DND-41 (cell line): ENCODE results near the gene SELE.

ENCODE experiments used
- ATAC-seq: fragments of 200-7000 bp; cut with Tn5 transposase; 3 replicates; pipeline ENCODE4 v1.9.1; 2021; ENCODE audit warnings: low read depth; ENCODE audit not compliant: insufficient read depth
- DNase-seq: peaks from one replicate; pipeline ENCODE4 v3.0.0-alpha.2; 2020
- H2AFZ ChIP-seq: 2 replicates; pipeline ENCODE4 v1.6.0; 2012; ENCODE audit warnings: low read depth, low read length
- H3K27ac ChIP-seq: 2 replicates; pipeline ENCODE4 v1.5.1; 2012; ENCODE audit warnings: low read length, inconsistent platforms
- H3K27me3 ChIP-seq: fragments of 200-600 bp; sonication (generic); 2 replicates; pipeline ENCODE4 v1.6.0; 2012; ENCODE audit warnings: low read length, mild to moderate bottlenecking, inconsistent platforms; ENCODE audit not compliant: insufficient read depth, poor library complexity
- H3K36me3 ChIP-seq: 2 replicates; pipeline ENCODE4 v1.5.1; 2012; ENCODE audit warnings: low read length, inconsistent platforms; ENCODE audit not compliant: insufficient read depth
- H3K4me1 ChIP-seq: 2 replicates; pipeline ENCODE4 v1.5.1; 2012; ENCODE audit warnings: mild to moderate bottlenecking, low read length; ENCODE audit not compliant: insufficient read depth
- H3K4me2 ChIP-seq: 2 replicates; pipeline ENCODE4 v1.6.0; 2012; ENCODE audit warnings: mild to moderate bottlenecking, moderate library complexity, low read length, inconsistent platforms; ENCODE audit not compliant: insufficient read depth
- H3K4me3 ChIP-seq, 2 experiments: fragments of 200-600 bp in 1 of 2; shearing (Covaris generic) in 1 of 2; 2 replicates each; pipeline ENCODE4 v1.5.1; 2012 to 2016; ENCODE audit warnings: inconsistent platforms in 2 of 2, low read length in 2 of 2, mild to moderate bottlenecking in 2 of 2, low read depth in 1 of 2, moderate library complexity in 1 of 2
- H3K79me2 ChIP-seq: 2 replicates; pipeline ENCODE4 v1.6.0; 2012; ENCODE audit warnings: low read length, inconsistent platforms; ENCODE audit not compliant: insufficient read depth
- H3K9ac ChIP-seq: 2 replicates; pipeline ENCODE4 v1.6.0; 2012; ENCODE audit warnings: low read depth, mild to moderate bottlenecking, inconsistent platforms, low read length, moderate library complexity
- H3K9me3 ChIP-seq: 2 replicates; pipeline ENCODE4 v1.5.1; 2012; ENCODE audit warnings: low read length, moderate library complexity, mild to moderate bottlenecking, inconsistent platforms; ENCODE audit not compliant: insufficient read depth, severe bottlenecking
- H4K20me1 ChIP-seq: 2 replicates; pipeline ENCODE4 v1.6.0; 2012; ENCODE audit warnings: low read length; ENCODE audit not compliant: insufficient read depth
- EZH2 ChIP-seq: IDR thresholded peaks from 3 replicates; pipeline ENCODE4 v1.6.1; 2012; ENCODE audit warnings: borderline replicate concordance, low read depth, mild to moderate bottlenecking, moderate library complexity, low read length, inconsistent platforms; ENCODE audit not compliant: severe bottlenecking
- TF ChIP-seq, protein P1 (sequence below): IDR thresholded peaks from 2 replicates; pipeline ENCODE4 v1.5.1; 2012; ENCODE audit warnings: borderline replicate concordance, low read length, moderate library complexity, mild to moderate bottlenecking; ENCODE audit not compliant: poor library complexity, severe bottlenecking; ENCODE audit errors: extremely low read depth

The SELE gene, protein sequence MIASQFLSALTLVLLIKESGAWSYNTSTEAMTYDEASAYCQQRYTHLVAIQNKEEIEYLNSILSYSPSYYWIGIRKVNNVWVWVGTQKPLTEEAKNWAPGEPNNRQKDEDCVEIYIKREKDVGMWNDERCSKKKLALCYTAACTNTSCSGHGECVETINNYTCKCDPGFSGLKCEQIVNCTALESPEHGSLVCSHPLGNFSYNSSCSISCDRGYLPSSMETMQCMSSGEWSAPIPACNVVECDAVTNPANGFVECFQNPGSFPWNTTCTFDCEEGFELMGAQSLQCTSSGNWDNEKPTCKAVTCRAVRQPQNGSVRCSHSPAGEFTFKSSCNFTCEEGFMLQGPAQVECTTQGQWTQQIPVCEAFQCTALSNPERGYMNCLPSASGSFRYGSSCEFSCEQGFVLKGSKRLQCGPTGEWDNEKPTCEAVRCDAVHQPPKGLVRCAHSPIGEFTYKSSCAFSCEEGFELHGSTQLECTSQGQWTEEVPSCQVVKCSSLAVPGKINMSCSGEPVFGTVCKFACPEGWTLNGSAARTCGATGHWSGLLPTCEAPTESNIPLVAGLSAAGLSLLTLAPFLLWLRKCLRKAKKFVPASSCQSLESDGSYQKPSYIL

DNA sequence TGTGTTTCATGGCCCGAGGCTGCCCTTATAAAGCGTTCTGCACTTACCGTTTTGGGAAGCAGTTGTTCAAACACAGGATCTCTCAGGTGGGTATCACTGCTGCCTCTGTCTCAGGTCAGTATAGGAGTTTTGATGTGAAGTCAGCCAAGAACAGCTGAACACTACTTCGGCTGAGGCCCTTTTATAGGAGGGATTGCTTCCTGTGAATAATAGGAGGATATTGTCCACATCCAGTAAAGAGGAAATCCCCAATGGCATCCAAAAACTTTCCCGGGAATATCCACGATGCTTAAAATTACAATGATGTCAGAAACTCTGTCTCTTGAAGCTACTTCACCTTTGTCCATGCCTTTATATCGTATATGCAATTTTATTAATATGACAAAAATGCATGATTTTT is at the start of gene SELE:
Gene SELE, minus strand, starts transcription at position 156 of the 400 bp plus-strand sequence. CDS start 467 bp downstream, outside the sequence.
- no peaks in the 10 kb centered on the region for H3K79me2 ChIP-seq
- H3K27ac ChIP-seq = no peak within 1 kb of the TSS
- H3K36me3 ChIP-seq = no peaks in the 10 kb centered on the region
- no peaks in the 10 kb centered on the region for H4K20me1 ChIP-seq
- no peak for ATAC-seq
- no peaks in the 10 kb centered on the region for H3K9me3 ChIP-seq
- TF ChIP-seq, protein P1, sequence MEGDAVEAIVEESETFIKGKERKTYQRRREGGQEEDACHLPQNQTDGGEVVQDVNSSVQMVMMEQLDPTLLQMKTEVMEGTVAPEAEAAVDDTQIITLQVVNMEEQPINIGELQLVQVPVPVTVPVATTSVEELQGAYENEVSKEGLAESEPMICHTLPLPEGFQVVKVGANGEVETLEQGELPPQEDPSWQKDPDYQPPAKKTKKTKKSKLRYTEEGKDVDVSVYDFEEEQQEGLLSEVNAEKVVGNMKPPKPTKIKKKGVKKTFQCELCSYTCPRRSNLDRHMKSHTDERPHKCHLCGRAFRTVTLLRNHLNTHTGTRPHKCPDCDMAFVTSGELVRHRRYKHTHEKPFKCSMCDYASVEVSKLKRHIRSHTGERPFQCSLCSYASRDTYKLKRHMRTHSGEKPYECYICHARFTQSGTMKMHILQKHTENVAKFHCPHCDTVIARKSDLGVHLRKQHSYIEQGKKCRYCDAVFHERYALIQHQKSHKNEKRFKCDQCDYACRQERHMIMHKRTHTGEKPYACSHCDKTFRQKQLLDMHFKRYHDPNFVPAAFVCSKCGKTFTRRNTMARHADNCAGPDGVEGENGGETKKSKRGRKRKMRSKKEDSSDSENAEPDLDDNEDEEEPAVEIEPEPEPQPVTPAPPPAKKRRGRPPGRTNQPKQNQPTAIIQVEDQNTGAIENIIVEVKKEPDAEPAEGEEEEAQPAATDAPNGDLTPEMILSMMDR = no peak
- no peak for TF ChIP-seq EZH2
- no peaks in the 10 kb centered on the region for H3K4me1 ChIP-seq
- no peak within 1 kb of the TSS; the same call in 1 of the 2 replicates for H2AFZ ChIP-seq
- H3K9ac ChIP-seq = no peak within 1 kb of the TSS
- no peak within 1 kb of the TSS for H3K4me3 ChIP-seq
- DNase-seq = no peak
- no peaks in the 10 kb centered on the region for H3K27me3 ChIP-seq
- no peak within 1 kb of the TSS for H3K4me2 ChIP-seq

DNA sequence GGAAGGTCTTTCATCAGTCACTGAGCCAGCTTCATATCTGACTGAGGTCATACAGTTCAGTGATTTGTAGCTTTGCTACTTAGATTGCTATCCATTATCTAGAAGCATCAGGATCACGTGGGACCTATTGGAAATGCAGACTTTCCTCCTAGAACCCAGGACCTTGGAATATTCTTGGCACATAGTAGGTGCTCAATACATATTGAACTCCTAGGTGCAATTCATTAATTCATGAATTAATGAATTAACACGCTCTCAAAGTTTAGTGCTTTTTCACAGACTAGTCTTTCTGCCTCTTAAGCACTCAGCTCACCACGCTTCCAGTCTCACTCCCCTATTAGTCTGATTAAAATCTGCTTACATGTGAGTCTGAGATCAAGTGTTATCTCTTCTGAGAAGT is 48.7 kb upstream of the SELE start:
- Histone ChIP-seq H3K27me3 (no peaks in the 10 kb centered on the region), H3K4me1 (no peaks in the 10 kb centered on the region), H3K4me2 (no peak overlapping the region), H4K20me1 (no peaks in the 10 kb centered on the region), H3K36me3 (no peaks in the 10 kb centered on the region), H3K4me3 (no peak overlapping the region), H2AFZ (no peak overlapping the region), H3K27ac (no peak overlapping the region), H3K9ac (no peak overlapping the region), H3K79me2 (no peaks in the 10 kb centered on the region), H3K9me3 (no peaks in the 10 kb centered on the region)
- no peak for DNase-seq
- ATAC-seq = no peak
- TF ChIP-seq, protein P1 = no peak
- no peak for TF ChIP-seq EZH2

DNA sequence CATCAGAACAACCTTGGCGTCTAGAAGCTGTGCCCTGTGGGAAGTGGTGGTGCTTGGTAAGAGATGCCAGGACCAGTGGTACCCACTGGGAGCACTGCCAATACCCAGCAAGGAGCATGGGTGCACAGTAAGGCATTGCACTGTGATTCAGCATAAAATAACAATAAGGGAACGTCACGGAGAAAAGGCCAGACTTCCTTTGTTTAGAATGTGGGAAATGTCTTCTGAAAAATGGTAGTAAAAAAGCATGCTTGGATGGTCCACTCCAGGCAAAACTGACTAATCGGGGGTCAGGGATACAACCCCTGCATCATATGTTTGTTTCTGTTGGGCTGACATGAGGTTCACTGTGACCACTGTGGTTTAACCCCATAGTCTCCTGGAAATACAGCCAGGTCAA is 46.1 kb upstream of the SELE start:
- Histone ChIP-seq H3K27ac (no peak overlapping the region), H3K79me2 (no peaks in the 10 kb centered on the region), H3K36me3 (no peaks in the 10 kb centered on the region), H3K4me1 (no peaks in the 10 kb centered on the region), H3K9me3 (no peaks in the 10 kb centered on the region), H3K4me2 (no peak overlapping the region), H4K20me1 (no peaks in the 10 kb centered on the region), H3K4me3 (no peak overlapping the region), H2AFZ (peak overlapping the region; percentile 44; the same call in 1 of the 2 replicates), H3K9ac (no peak overlapping the region), H3K27me3 (no peaks in the 10 kb centered on the region)
- no peak for TF ChIP-seq EZH2
- TF ChIP-seq, protein P1 = no peak
- no peak for ATAC-seq
- DNase-seq = no peak
